ENCODE results near the gene C2CD2L.

- no peak for TF ChIP-seq POLR2A (IDR thresholded peaks at IDR 0.05)
- TF ChIP-seq CTCF (IDR thresholded peaks at IDR 0.05) = no peak
These were observed 51.3 kb downstream of the C2CD2L start for GRCh38 chr11:119158467-119158866.
